Measurements from ENCODE around the gene STAT5B. TPM values are rescaled to one million over a fixed set of nuclear protein-coding genes. Genes with fewer than 3 reads are reported as not detected.

The STAT5B gene
- total and polyA plus RNA-seq, 9 of the 15 experiments (the other 6 are each of a cell fraction or from before 2014, with no cell fraction given) = 20.8 to 176 (median 92.4) TPM

DNA sequence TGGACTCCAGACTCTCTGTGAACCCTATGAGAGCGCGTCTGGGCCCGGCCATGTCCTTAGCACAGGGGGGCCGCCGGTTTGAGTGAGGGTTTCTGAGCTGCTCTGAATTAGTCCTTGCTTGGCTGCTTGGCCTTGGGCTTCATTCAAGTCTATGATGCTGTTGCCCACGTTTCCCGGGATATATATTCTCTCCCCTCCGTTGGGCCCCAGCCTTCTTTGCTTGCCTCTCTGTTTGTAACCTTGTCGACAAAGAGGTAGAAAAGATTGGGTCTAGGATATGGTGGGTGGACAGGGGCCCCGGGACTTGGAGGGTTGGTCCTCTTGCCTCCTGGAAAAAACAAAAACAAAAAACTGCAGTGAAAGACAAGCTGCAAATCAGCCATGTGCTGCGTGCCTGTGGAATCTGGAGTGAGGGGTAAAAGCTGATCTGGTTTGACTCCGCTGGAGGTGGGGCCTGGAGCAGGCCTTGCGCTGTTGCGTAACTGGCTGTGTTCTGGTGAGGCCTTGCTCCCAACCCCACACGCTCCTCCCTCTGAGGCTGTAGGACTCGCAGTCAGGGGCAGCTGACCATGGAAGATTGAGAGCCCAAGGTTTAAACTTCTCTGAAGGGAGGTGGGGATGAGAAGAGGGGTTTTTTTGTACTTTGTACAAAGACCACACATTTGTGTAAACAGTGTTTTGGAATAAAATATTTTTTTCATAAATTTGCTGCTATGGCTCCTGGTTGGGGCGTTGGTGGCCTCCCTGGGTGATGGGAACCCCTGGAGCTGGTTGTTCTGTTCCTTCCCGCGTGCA, 35.2 kb upstream of the STAT5B start (continued):
- TF ChIP-seq, protein P1, sequence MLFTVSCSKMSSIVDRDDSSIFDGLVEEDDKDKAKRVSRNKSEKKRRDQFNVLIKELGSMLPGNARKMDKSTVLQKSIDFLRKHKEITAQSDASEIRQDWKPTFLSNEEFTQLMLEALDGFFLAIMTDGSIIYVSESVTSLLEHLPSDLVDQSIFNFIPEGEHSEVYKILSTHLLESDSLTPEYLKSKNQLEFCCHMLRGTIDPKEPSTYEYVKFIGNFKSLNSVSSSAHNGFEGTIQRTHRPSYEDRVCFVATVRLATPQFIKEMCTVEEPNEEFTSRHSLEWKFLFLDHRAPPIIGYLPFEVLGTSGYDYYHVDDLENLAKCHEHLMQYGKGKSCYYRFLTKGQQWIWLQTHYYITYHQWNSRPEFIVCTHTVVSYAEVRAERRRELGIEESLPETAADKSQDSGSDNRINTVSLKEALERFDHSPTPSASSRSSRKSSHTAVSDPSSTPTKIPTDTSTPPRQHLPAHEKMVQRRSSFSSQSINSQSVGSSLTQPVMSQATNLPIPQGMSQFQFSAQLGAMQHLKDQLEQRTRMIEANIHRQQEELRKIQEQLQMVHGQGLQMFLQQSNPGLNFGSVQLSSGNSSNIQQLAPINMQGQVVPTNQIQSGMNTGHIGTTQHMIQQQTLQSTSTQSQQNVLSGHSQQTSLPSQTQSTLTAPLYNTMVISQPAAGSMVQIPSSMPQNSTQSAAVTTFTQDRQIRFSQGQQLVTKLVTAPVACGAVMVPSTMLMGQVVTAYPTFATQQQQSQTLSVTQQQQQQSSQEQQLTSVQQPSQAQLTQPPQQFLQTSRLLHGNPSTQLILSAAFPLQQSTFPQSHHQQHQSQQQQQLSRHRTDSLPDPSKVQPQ (CRISPR knock-in tag; IDR thresholded peaks at IDR 0.05; ENCODE audit: borderline replicate concordance) = no peak
- peak; percentile 64 to 67; a peak in 3 of 4 replicates for TF ChIP-seq FOXK2 (conservative IDR thresholded peaks at IDR 0.05 in 1 of 2, IDR thresholded peaks at IDR 0.05 in 1 of 2; ENCODE audit: low read depth in 2 of 2)
- no peak for TF ChIP-seq TCF7 (IDR thresholded peaks at IDR 0.05; ENCODE audit: borderline replicate concordance)
- no peak for TF ChIP-seq CC2D1A (IDR thresholded peaks at IDR 0.05)
- TF ChIP-seq, protein P2, sequence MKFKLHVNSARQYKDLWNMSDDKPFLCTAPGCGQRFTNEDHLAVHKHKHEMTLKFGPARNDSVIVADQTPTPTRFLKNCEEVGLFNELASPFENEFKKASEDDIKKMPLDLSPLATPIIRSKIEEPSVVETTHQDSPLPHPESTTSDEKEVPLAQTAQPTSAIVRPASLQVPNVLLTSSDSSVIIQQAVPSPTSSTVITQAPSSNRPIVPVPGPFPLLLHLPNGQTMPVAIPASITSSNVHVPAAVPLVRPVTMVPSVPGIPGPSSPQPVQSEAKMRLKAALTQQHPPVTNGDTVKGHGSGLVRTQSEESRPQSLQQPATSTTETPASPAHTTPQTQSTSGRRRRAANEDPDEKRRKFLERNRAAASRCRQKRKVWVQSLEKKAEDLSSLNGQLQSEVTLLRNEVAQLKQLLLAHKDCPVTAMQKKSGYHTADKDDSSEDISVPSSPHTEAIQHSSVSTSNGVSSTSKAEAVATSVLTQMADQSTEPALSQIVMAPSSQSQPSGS (CRISPR knock-in tag; IDR thresholded peaks at IDR 0.05) = no peak
- TF ChIP-seq PHF20 (IDR thresholded peaks at IDR 0.05; ENCODE audit: partially characterized antibody) = no peak
- TF ChIP-seq FOXA3 (CRISPR knock-in tag; conservative IDR thresholded peaks at IDR 0.05 in 1 of 2, IDR thresholded peaks at IDR 0.05 in 1 of 2) = no peak
- TF ChIP-seq, protein P3, sequence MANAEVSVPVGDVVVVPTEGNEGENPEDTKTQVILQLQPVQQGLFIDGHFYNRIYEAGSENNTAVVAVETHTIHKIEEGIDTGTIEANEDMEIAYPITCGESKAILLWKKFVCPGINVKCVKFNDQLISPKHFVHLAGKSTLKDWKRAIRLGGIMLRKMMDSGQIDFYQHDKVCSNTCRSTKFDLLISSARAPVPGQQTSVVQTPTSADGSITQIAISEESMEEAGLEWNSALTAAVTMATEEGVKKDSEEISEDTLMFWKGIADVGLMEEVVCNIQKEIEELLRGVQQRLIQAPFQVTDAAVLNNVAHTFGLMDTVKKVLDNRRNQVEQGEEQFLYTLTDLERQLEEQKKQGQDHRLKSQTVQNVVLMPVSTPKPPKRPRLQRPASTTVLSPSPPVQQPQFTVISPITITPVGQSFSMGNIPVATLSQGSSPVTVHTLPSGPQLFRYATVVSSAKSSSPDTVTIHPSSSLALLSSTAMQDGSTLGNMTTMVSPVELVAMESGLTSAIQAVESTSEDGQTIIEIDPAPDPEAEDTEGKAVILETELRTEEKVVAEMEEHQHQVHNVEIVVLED (CRISPR knock-in tag; IDR thresholded peaks at IDR 0.05) = no peak
- TF ChIP-seq NONO (IDR thresholded peaks at IDR 0.05; ENCODE audit: low read depth in 2 of 2, low read length in 1 of 2) = no peak
- TF ChIP-seq DACH1 (IDR thresholded peaks at IDR 0.05; ENCODE audit: partially characterized antibody) = peak; percentile 60
- TF ChIP-seq FOSL1 (tag; conservative IDR thresholded peaks at IDR 0.05) = peak; percentile 22; the same call in 1 of the 2 replicates
- no peak for TF ChIP-seq E2F3 (CRISPR knock-in tag; IDR thresholded peaks at IDR 0.05)
- no peak for TF ChIP-seq ZNF780A (CRISPR knock-in tag; IDR thresholded peaks at IDR 0.05)
- TF ChIP-seq PRPF4 (IDR thresholded peaks at IDR 0.05; ENCODE audit: insufficient read depth, low read depth, low read length, poor library complexity, severe bottlenecking) = no peak
- TF ChIP-seq SMARCE1 (IDR thresholded peaks at IDR 0.05) = peak; percentile 36; the same call in 1 of the 2 replicates
- peak; percentile 53; the same call in 1 of the 2 replicates for TF ChIP-seq JUN (IDR thresholded peaks at IDR 0.05; ENCODE audit: borderline replicate concordance, low read depth, low read length)
- no peak for TF ChIP-seq JUN (CRISPR knock-in tag; IDR thresholded peaks at IDR 0.05; ENCODE audit: borderline replicate concordance)
- peak; percentile 67; the same call in 1 of the 2 replicates for TF ChIP-seq ZKSCAN1 (IDR thresholded peaks at IDR 0.05; ENCODE audit: low read depth, low read length)
- no peak for TF ChIP-seq ZNF165 (CRISPR knock-in tag; IDR thresholded peaks at IDR 0.05; ENCODE audit: borderline replicate concordance)
- peak; percentile 63 for TF ChIP-seq NFRKB (IDR thresholded peaks at IDR 0.05; ENCODE audit: low read depth)
- TF ChIP-seq BRF1 (IDR thresholded peaks at IDR 0.05; ENCODE audit: borderline replicate concordance, extremely low read depth, insufficient read length) = no peak

Data from K562 (cell line).